Mucosa of stomach (tissue), 1 donor: ENCODE results near the gene MAGI1.

Source experiments
- H3K27me3 ChIP-seq: one replicate; pipeline ENCODE4 v1.7.0; 2013; ENCODE audit warnings: mild to moderate bottlenecking, low read length; ENCODE audit not compliant: control insufficient read depth, insufficient read depth
- H3K36me3 ChIP-seq: one replicate; pipeline ENCODE4 v1.7.0; 2013; ENCODE audit warnings: low read length; ENCODE audit not compliant: control insufficient read depth, insufficient read depth
- H3K4me1 ChIP-seq: one replicate; pipeline ENCODE4 v1.7.0; 2013; ENCODE audit warnings: mild to moderate bottlenecking, low read length; ENCODE audit not compliant: control insufficient read depth, insufficient read depth
- H3K4me3 ChIP-seq: one replicate; pipeline ENCODE4 v1.7.0; 2013; ENCODE audit warnings: low read length
- H3K9ac ChIP-seq: one replicate; pipeline ENCODE4 v1.7.0; 2013; ENCODE audit warnings: mild to moderate bottlenecking, low read length, moderate library complexity
- H3K9me3 ChIP-seq: one replicate; pipeline ENCODE4 v1.7.0; 2013; ENCODE audit warnings: mild to moderate bottlenecking, low read length, moderate library complexity; ENCODE audit not compliant: control insufficient read depth
- donor health status: Pancreatic carcinoma.

Gene MAGI1

DNA sequence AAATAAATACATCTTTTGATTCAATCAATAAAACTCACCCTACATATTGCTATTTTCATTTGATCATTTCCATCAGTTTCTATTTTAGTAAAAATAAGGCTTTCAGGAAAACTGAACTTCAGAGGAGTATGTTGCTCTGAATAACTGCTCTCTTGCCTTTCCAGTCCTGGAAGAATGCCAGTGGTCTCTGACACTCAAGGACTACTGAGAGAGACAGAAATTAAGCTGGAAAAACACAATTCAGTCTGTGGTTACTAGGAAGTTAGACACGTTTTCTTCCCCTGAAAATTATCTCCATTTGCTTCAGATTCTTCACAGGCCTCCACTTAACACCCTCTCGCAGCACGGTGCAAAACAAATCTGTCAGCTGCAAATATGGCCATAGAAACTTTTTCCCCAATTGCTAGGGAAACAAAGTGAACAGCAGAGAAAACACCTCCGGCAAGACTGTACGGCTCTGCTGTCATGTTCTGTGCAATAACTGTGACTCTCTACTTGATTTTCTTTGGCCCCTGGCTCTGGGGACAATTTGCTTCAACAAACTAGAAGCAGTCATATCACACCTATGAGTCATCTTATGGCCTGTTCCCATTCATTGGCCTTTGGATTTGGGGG lies 353.0 kb downstream of the MAGI1 start:
- Histone ChIP-seq H3K9me3 (no peaks in the 10 kb centered on the region), H3K27me3 (no peaks in the 10 kb centered on the region), H3K36me3 (no peaks in the 10 kb centered on the region), H3K4me1 (no peaks in the 10 kb centered on the region), H3K4me3 (no peak overlapping the region), H3K9ac (no peak overlapping the region)

DNA sequence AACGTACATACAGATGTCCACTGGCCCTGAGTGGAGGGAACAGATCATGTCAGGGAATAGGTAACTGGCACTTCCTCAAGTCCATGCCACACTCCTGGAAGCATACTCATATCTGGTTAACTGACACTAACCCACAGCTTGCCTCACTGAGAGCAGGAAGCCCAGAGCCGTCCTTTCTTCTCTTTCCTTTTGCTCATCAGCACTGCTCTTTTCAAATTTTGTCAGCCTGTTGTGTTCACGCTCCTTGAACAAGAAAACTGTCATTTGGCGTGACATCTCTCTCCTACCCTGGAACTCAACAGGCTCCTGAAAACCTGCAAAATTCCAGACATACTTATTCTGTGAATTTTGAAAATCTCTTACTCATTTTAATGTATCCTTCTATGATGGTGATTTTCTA lies 360.2 kb downstream of the MAGI1 start:
- no peak overlapping the region for H3K9ac ChIP-seq
- H3K9me3 ChIP-seq = no peaks in the 10 kb centered on the region
- H3K27me3 ChIP-seq = no peaks in the 10 kb centered on the region
- H3K36me3 ChIP-seq = no peaks in the 10 kb centered on the region
- H3K4me3 ChIP-seq = no peak overlapping the region
- no peaks in the 10 kb centered on the region for H3K4me1 ChIP-seq

DNA sequence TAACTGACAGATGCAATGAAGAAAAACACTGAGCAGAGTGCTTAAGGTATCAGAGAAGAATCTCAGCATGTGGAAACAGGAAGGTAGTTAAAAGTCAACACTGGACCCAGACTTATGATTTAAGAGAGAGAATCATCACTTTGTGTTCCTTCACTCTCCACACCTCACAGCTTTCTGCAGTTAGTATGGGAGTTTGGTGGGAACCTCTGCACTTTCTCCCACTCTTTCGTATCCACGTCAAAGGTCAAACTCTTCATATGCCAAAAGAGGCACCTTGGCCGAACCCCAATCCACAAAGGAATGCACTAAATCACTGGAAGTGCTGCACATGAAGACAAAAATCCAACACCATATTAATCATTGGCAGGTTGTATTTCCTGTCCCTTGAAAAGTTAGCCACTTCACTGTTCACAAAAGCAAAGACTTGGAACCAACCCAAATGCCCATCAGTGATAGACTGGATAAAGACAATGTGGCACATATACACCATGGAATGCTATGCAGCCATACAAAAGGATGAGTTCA lies 361.2 kb downstream of the MAGI1 start:
- Histone ChIP-seq H3K36me3 (no peaks in the 10 kb centered on the region), H3K9ac (no peak overlapping the region), H3K9me3 (no peaks in the 10 kb centered on the region), H3K27me3 (no peaks in the 10 kb centered on the region), H3K4me1 (no peaks in the 10 kb centered on the region), H3K4me3 (no peak overlapping the region)

DNA sequence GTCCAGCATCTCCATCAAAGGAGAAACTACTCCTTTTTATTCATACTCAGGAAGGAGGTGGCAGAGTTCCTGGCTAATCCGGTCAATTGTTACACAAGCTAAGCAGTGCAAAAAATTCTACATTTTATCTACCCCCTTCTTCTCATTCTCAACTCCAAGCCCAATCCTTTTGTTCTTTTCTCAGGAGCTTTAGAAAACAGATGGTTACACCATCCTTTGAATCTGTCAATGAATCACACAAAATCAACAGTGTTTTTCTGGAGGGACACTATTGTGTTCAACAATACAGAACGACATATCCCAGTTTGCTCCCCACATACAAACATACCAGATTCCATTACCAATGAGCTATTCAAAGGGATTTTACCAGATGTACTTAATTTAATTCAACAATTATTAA lies 362.1 kb downstream of the MAGI1 start:
- H3K36me3 ChIP-seq = no peaks in the 10 kb centered on the region
- no peak overlapping the region for H3K4me3 ChIP-seq

DNA sequence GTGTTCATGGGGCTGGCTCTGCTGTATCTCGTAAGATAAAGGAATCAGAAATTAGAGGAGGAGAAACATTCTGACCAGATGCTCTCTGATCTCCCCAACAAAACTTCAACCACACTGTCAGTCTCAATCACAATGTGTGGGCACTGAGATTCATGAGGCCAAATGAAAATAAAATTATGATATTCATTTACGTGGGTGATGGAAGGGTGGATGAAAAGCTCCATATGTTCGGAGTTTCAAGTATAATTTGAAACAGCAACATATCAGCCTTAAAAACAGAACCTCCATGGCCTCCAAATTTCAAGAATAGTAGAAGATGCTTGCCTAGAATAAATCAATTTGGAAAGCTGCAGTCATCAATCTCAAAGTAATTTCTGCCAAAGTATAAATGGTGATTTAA lies 363.7 kb downstream of the MAGI1 start:
- no peak overlapping the region for H3K9ac ChIP-seq
- H3K4me3 ChIP-seq = no peak overlapping the region
- H3K4me1 ChIP-seq = no peaks in the 10 kb centered on the region
- H3K9me3 ChIP-seq = no peaks in the 10 kb centered on the region
- no peaks in the 10 kb centered on the region for H3K36me3 ChIP-seq
- H3K27me3 ChIP-seq = no peaks in the 10 kb centered on the region

More for the DNA sequence above, 362.1 kb downstream of the MAGI1 start:
- no peaks in the 10 kb centered on the region for H3K9me3 ChIP-seq
- H3K4me1 ChIP-seq = no peaks in the 10 kb centered on the region
- H3K9ac ChIP-seq = no peak overlapping the region
- no peaks in the 10 kb centered on the region for H3K27me3 ChIP-seq

DNA sequence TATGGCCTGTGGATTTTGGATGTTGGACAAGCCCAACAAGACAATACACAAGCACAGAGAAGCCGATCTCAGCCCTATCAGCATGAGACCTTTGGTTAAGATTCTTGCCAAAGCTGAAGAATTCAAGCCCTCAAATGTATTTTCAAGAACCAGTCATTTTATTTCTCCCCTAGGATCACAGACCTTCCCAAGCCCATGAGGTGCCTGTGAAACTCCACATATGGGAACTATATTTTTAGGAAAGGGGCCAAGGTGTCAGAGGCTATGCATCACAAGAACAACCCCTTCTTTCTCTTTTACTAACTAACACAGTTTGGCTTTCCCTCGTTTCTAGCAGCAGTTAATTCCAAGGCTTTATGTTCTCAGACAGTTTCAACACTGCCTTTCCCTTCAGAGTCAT lies 364.5 kb downstream of the MAGI1 start:
- H3K27me3 ChIP-seq = no peaks in the 10 kb centered on the region
- H3K9ac ChIP-seq = no peak overlapping the region
- H3K9me3 ChIP-seq = no peaks in the 10 kb centered on the region
- no peak overlapping the region for H3K4me3 ChIP-seq
- no peaks in the 10 kb centered on the region for H3K4me1 ChIP-seq
- H3K36me3 ChIP-seq = no peaks in the 10 kb centered on the region

DNA sequence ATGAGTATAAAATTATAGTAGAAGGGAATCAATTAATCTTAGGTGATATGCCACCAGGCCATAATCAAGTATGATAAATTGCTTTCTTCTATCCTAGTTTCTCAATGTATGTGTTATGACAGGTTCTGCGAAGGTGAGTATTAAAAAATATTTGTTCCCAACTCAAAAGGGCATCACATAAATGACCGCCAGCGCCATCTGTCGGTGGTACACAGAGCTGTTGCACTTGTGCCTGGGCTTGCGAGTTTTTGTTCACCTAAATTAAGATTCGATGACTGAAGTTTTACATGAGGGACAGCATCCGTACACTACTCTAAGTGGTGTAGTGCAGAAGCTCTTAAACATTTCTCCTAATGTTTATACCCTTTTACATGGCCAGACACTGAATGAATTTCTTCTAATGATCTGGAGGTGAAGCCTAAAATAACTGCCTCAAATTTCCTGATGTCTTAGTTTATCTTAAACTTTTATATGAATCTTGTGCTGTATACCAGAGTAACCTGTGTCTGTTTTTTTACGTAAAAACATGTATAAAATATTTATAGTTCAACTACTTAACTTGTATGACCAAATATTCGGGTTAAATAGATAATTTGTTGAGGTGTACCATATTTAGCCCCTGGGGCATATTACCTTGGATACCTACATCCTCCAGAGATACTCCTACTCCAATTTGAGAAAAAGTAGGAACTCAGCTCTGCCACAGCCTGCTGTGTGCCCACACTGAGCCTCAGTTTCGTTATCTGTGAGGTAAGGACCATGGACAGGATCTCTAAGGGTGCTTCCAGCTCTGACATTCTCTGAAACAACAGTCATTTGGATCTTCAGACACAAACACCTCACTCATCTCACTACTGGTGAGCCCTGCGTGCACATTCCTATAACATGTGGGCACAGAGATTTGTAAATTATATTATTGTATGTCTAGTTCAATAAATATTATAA lies 365.6 kb downstream of the MAGI1 start:
- no peaks in the 10 kb centered on the region for H3K4me1 ChIP-seq
- H3K27me3 ChIP-seq = no peaks in the 10 kb centered on the region
- no peak overlapping the region for H3K4me3 ChIP-seq
- no peaks in the 10 kb centered on the region for H3K36me3 ChIP-seq
- no peaks in the 10 kb centered on the region for H3K9me3 ChIP-seq
- no peak overlapping the region for H3K9ac ChIP-seq

DNA sequence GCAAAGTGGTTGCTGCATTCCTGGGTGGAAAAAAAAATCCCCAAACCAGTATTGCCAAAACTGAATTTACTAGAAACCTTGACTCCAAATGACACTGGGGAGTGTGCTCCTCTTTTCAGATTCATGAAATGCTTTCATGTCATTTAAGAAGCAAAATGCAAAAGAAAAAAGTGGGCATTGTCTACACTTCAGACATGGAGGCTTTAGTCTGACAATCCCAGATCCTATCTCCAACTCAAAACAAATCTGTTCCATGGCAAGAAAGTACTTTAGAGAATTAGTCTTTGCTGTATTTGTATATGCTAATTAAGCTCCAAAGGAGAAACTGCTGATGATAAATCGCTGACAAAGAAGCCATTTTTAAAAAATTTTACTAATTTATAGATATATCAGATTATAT lies 366.7 kb downstream of the MAGI1 start:
- no peaks in the 10 kb centered on the region for H3K27me3 ChIP-seq
- H3K4me1 ChIP-seq = no peaks in the 10 kb centered on the region
- H3K9me3 ChIP-seq = no peaks in the 10 kb centered on the region
- no peaks in the 10 kb centered on the region for H3K36me3 ChIP-seq
- H3K4me3 ChIP-seq = no peak overlapping the region
- no peak overlapping the region for H3K9ac ChIP-seq

DNA sequence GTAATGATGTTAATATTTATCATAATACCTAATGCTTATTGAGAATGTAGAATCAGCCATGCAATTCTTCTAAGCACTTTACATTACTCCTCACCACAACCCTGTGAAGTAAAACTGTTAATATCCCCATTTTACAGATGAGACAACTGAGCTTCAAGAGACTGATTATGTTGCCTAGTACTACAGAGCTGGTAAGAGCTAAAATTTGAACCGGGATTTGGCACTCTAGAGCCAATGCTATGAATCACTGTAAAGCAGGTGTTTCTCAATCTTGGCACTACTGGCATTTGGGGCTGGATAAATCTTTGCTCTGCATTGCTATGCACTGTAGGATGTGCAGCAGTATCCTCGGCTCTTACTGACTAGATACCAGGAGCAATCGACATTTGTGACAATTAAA lies 367.7 kb downstream of the MAGI1 start:
- H3K9me3 ChIP-seq = no peaks in the 10 kb centered on the region
- no peaks in the 10 kb centered on the region for H3K36me3 ChIP-seq
- no peak overlapping the region for H3K9ac ChIP-seq
- no peak overlapping the region for H3K4me3 ChIP-seq
- no peaks in the 10 kb centered on the region for H3K4me1 ChIP-seq
- no peaks in the 10 kb centered on the region for H3K27me3 ChIP-seq

DNA sequence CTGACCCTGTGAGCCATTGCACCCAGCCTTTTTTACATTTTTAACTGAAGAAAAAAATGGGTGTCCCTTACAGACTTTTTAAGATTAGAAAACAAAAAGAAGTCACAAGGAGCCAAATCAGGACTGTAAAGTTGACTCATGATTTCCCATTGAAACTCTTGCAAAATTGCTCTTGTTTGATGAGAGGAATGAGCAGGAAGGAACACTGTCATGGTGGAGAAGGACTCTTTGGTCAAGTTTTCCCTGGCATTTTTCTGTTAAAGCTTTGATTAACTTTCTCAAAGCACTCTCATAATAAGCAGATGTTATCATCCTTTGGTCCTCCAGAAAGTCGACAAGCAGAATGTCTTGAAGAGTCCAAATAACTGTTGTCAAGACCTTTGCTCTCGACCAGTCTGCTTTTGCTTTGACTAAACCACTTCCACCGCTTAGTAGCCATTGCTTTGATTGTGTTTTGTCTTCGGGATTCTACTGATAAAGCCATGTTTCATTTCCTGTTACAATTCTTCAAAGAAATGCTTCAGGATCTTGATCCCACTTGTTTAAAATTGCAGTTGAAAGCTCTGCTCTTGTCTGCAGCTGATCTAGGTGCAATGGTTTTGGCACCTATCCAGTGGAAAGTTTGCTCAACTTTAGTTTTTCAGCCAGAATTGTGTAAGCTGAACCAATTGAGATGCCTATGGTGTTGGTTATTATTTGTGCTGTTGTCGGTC lies 369.4 kb downstream of the MAGI1 start:
- no peaks in the 10 kb centered on the region for H3K27me3 ChIP-seq
- no peak overlapping the region for H3K4me3 ChIP-seq
- no peaks in the 10 kb centered on the region for H3K36me3 ChIP-seq
- no peaks in the 10 kb centered on the region for H3K4me1 ChIP-seq
- no peak overlapping the region for H3K9ac ChIP-seq
- H3K9me3 ChIP-seq = no peaks in the 10 kb centered on the region

DNA sequence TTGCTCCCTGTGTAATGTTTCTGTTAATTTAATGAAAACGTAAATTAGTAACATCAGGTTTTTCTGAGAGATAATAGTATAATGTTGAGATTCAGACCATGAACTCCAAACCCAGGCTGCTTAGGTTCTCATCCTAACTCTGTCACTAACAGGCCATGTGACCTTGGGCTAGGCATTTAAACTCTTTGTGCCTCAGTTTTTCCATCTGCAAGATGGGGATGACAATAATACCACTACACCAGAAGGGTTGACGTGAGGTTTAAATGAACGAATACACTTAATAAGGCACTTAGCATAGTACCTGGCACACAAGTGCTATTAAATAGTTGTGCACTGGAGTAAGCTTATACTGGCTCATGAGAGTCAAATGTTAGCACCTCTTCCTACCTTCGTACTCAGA lies 370.8 kb downstream of the MAGI1 start:
- H3K36me3 ChIP-seq = no peaks in the 10 kb centered on the region
- H3K9me3 ChIP-seq = no peaks in the 10 kb centered on the region
- H3K27me3 ChIP-seq = no peaks in the 10 kb centered on the region
- no peak overlapping the region for H3K4me3 ChIP-seq
- H3K4me1 ChIP-seq = no peaks in the 10 kb centered on the region
- H3K9ac ChIP-seq = no peak overlapping the region
